Measurements from ENCODE around the gene ARHGAP22. TPM values are rescaled to one million over a fixed set of nuclear protein-coding genes. Genes with fewer than 3 reads are reported as not detected.

The ARHGAP22 gene
- total and polyA plus RNA-seq, 2 experiments from 2014 or later, result 41.9 to 44.4 TPM

GRCh38 chr10:48516911-48517310, 88.0 kb downstream of the ARHGAP22 start:
- no peak for DNase-seq
- TF ChIP-seq EZH2 (IDR thresholded peaks at IDR 0.05; ENCODE audit: insufficient read depth, poor library complexity, severe bottlenecking) (no peak), EZH2phosphoT487 (IDR thresholded peaks at IDR 0.05; ENCODE audit: insufficient read depth, low read depth) (no peak)
- H3K4me1 ChIP-seq (ENCODE audit: insufficient read depth), result peaks cover 9% of the 10 kb centered on the region; the same call in 1 of the 2 replicates
- peaks cover 20% of the 10 kb centered on the region; the same call in 1 of the 2 replicates for H3K36me3 ChIP-seq (ENCODE audit: low read depth)
- H3F3A ChIP-seq (ENCODE audit: insufficient read depth), result peaks cover 22% of the 10 kb centered on the region; the same call in 1 of the 2 replicates
- 96 to 98% methylated on average over 3 of the region's 3 CpGs for WGBS, 2 experiments (ENCODE audit: low coverage in 1 of 2, low lambda C conversion rate in 2 of 2, missing lambda C conversion rate in 2 of 2)
- H3K27ac ChIP-seq, result no peak overlapping the region
- H3K27me3 ChIP-seq (replicated peaks; ENCODE audit: insufficient read depth), result no peaks in the 10 kb centered on the region
- no peak overlapping the region for H2AFZ ChIP-seq
- no peak overlapping the region for H3K4me2 ChIP-seq (ENCODE audit: unreplicated experiment)
- no peak overlapping the region for H3K9ac ChIP-seq
- in situ Hi-C loops (cut with MboI), result no loop called here
- H3K4me3 ChIP-seq, result no peak overlapping the region
- peaks cover 12% of the 10 kb centered on the region for H4K20me1 ChIP-seq (ENCODE audit: insufficient read depth)
- peaks cover 97% of the 10 kb centered on the region for H3K79me2 ChIP-seq (ENCODE audit: insufficient read depth)
- no peaks in the 10 kb centered on the region for H3K9me2 ChIP-seq (ENCODE audit: insufficient read depth)
- peaks cover 4% of the 10 kb centered on the region for H3K9me3 ChIP-seq (ENCODE audit: low read depth)

- Histone ChIP-seq H4K20me1 (ENCODE audit: insufficient read depth) (peaks cover 18% of the 10 kb centered on the region), H3K4me2 (ENCODE audit: unreplicated experiment) (no peak overlapping the region), H3K4me3 (no peak overlapping the region), H3K9me2 (ENCODE audit: insufficient read depth) (no peaks in the 10 kb centered on the region), H3K27me3 (replicated peaks; ENCODE audit: insufficient read depth) (no peaks in the 10 kb centered on the region), H2AFZ (no peak overlapping the region), H3K4me1 (ENCODE audit: insufficient read depth) (0 out of 2 replicates have a peak, but pooled peaks cover 4% of the 10 kb centered on the region), H3K9me3 (ENCODE audit: low read depth) (peaks cover 4% of the 10 kb centered on the region), H3K9ac (no peak overlapping the region), H3K36me3 (ENCODE audit: low read depth) (peaks cover 20% of the 10 kb centered on the region; the same call in 1 of the 2 replicates), H3K79me2 (ENCODE audit: insufficient read depth) (peaks cover 97% of the 10 kb centered on the region), H3K27ac (no peak overlapping the region), H3F3A (ENCODE audit: insufficient read depth) (peaks cover 18% of the 10 kb centered on the region; the same call in 1 of the 2 replicates)
- no peak for TF ChIP-seq EZH2phosphoT487 (IDR thresholded peaks at IDR 0.05; ENCODE audit: insufficient read depth, low read depth)
- TF ChIP-seq EZH2 (IDR thresholded peaks at IDR 0.05; ENCODE audit: insufficient read depth, poor library complexity, severe bottlenecking), result no peak
- in situ Hi-C loops (cut with MboI), result no loop called here
- no peak for DNase-seq
- 100% methylated on average over 1 of the region's 1 CpG for WGBS, 2 experiments (ENCODE audit: low coverage in 1 of 2, low lambda C conversion rate in 2 of 2, missing lambda C conversion rate in 2 of 2)
These were observed 90.0 kb downstream of the ARHGAP22 start for GRCh38 chr10:48514916-48515315.

GRCh38 chr10:48514255-48514654, 90.6 kb downstream of the ARHGAP22 start:
- no peaks in the 10 kb centered on the region for H3K9me2 ChIP-seq (ENCODE audit: insufficient read depth)
- no peak overlapping the region for H3K4me2 ChIP-seq (ENCODE audit: unreplicated experiment)
- H3K27ac ChIP-seq, result no peak overlapping the region
- H4K20me1 ChIP-seq (ENCODE audit: insufficient read depth), result peaks cover 18% of the 10 kb centered on the region
- H3F3A ChIP-seq (ENCODE audit: insufficient read depth), result peaks cover 18% of the 10 kb centered on the region; the same call in 1 of the 2 replicates
- no peak for DNase-seq
- TF ChIP-seq EZH2phosphoT487 (IDR thresholded peaks at IDR 0.05; ENCODE audit: insufficient read depth, low read depth), result no peak
- no peak for TF ChIP-seq EZH2 (IDR thresholded peaks at IDR 0.05; ENCODE audit: insufficient read depth, poor library complexity, severe bottlenecking)
- H3K36me3 ChIP-seq (ENCODE audit: low read depth), result peaks cover 20% of the 10 kb centered on the region; the same call in 1 of the 2 replicates
- no peaks in the 10 kb centered on the region for H3K27me3 ChIP-seq (replicated peaks; ENCODE audit: insufficient read depth)
- no peak overlapping the region for H3K4me3 ChIP-seq
- in situ Hi-C loops (cut with MboI), result no loop called here
- H3K9ac ChIP-seq, result no peak overlapping the region
- peaks cover 4% of the 10 kb centered on the region for H3K9me3 ChIP-seq (ENCODE audit: low read depth)
- H2AFZ ChIP-seq, result no peak overlapping the region
- H3K79me2 ChIP-seq (ENCODE audit: insufficient read depth), result peaks cover 98% of the 10 kb centered on the region
- 0 out of 2 replicates have a peak, but pooled peaks cover 4% of the 10 kb centered on the region for H3K4me1 ChIP-seq (ENCODE audit: insufficient read depth)
- WGBS, 2 experiments (ENCODE audit: low coverage in 1 of 2, low lambda C conversion rate in 2 of 2, missing lambda C conversion rate in 2 of 2), result 95 to 100% methylated on average over 1 of the region's 1 CpG

- Histone ChIP-seq H3K4me1 (ENCODE audit: insufficient read depth) (no peaks in the 10 kb centered on the region), H2AFZ (no peak overlapping the region), H3K9ac (no peak overlapping the region), H3K4me3 (no peak overlapping the region), H3K9me2 (ENCODE audit: insufficient read depth) (no peaks in the 10 kb centered on the region), H3K27ac (no peak overlapping the region), H3K4me2 (ENCODE audit: unreplicated experiment) (no peak overlapping the region), H3K36me3 (ENCODE audit: low read depth) (peaks cover 20% of the 10 kb centered on the region; the same call in 1 of the 2 replicates), H3F3A (ENCODE audit: insufficient read depth) (peaks cover 18% of the 10 kb centered on the region; the same call in 1 of the 2 replicates), H3K27me3 (replicated peaks; ENCODE audit: insufficient read depth) (no peaks in the 10 kb centered on the region), H3K9me3 (ENCODE audit: low read depth) (peaks cover 4% of the 10 kb centered on the region), H4K20me1 (ENCODE audit: insufficient read depth) (peaks cover 18% of the 10 kb centered on the region), H3K79me2 (ENCODE audit: insufficient read depth) (peaks cover 99% of the 10 kb centered on the region)
- in situ Hi-C loops (cut with MboI), result no loop called here
- 66 to 74% methylated on average over 2 of the region's 2 CpGs for WGBS, 2 experiments (ENCODE audit: low coverage in 1 of 2, low lambda C conversion rate in 2 of 2, missing lambda C conversion rate in 2 of 2)
- TF ChIP-seq EZH2phosphoT487 (IDR thresholded peaks at IDR 0.05; ENCODE audit: insufficient read depth, low read depth) (no peak), EZH2 (IDR thresholded peaks at IDR 0.05; ENCODE audit: insufficient read depth, poor library complexity, severe bottlenecking) (no peak)
- DNase-seq, result no peak
These were observed 92.0 kb downstream of the ARHGAP22 start for GRCh38 chr10:48512861-48513260.
